GM12873 (cell line): ENCODE results near the gene SARDH.

Experiments used
- CTCF ChIP-seq: IDR thresholded peaks from 2 replicates; pipeline ENCODE4 v1.5.1; 2012; ENCODE audit warnings: low read depth, mild to moderate bottlenecking, moderate library complexity, low read length, control low read depth; ENCODE audit not compliant: insufficient read depth; ENCODE audit errors: missing control alignments

The SARDH gene

GRCh38 chr9:133654736-133655657, 83.2 kb downstream of the SARDH start:
- TF ChIP-seq CTCF = no peak

DNA sequence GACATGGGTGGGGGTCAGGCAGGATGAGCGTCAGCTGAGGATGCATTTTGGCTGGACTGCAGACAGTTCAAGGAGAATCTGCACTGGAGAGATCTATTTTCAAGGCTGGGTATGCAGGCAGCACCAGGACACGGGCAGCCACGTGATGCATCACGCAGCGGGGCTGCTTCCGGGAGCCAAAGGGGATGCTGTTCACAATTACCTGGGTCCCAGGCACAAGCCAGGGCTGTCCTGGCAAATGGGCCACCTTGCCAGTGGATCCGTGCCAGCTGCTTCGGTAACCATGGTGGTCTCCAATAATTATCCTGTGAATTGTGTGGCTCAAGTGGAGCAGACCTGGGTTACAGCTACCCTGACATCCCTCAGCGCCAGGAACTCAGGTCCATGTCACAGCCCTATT, 84.5 kb downstream of the SARDH start:
- no peak for TF ChIP-seq CTCF

DNA sequence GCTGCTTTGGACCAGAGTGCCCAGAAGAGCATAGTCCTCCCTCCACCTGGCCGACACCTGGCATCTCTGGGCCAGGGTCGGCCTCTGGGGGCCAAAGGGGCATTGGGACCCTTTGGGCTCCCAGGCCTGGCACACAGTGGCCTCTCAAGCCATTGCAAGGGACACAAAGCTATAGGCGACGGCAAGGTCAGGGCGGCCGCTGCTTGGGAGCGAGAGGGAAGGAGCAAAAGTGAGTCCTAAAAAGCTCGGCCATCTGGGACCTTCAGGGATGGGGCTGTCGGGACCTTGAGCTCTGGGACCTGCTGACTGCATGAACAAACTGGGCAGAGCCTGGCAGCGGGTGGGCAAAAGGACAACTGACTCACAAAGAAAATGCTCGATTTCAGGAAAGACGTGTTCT, 88.1 kb downstream of the SARDH start:
- TF ChIP-seq CTCF = no peak

DNA sequence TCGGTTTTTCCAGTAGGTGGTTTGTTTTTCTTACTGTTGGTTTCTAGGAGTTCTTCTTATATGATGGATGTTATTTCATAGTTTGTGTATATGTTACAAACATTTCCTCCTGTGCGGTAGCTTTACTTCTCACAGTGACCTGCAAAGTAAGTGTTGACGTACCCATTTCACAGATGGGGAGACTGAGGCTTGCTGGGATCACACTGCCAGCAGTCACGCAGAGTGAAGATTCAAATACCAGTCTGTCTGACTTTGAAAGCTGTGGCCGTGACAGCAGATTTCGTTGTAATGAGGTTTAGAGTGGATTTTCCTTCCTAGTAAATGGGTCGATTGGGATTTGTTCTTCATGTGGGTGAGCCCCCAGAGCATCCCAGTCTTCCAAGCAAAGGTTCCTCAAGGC, 89.0 kb downstream of the SARDH start:
- no peak for TF ChIP-seq CTCF

DNA sequence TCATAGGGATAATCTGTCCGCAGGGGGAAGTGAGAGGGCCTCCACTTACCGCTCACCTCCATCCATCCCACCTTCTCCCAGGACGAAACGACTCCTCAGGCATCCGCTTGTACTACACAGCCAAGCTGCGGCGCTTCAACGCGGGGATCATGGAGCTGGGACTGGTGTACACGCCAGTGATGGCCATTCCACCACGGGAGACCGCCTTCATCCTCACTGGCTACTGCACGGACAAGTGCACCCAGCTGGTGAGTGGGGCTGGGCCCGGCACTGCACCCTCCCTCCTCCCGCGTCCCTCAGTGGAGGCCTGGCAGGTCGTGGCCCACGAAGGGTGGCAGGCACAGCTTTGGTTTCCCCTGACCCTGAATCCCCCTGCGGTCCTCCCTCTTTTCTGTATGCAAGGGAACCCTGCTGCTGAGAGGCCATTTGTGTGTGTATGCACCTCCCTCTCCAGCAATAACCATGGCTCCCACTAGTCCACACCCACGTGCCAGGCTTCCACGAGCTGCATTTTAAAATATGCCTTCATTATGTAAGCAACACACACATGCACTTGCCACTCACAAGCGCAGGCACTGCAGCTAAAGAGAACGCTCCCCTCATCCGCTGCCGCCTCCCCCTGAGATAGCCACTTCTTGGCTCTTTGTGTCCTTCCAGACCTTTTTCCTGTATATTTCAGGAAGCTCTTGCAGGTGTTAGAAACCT, 90.2 kb downstream of the SARDH start:
- no peak for TF ChIP-seq CTCF

GRCh38 chr9:133647148-133647547, 91.0 kb downstream of the SARDH start:
- no peak for TF ChIP-seq CTCF

DNA sequence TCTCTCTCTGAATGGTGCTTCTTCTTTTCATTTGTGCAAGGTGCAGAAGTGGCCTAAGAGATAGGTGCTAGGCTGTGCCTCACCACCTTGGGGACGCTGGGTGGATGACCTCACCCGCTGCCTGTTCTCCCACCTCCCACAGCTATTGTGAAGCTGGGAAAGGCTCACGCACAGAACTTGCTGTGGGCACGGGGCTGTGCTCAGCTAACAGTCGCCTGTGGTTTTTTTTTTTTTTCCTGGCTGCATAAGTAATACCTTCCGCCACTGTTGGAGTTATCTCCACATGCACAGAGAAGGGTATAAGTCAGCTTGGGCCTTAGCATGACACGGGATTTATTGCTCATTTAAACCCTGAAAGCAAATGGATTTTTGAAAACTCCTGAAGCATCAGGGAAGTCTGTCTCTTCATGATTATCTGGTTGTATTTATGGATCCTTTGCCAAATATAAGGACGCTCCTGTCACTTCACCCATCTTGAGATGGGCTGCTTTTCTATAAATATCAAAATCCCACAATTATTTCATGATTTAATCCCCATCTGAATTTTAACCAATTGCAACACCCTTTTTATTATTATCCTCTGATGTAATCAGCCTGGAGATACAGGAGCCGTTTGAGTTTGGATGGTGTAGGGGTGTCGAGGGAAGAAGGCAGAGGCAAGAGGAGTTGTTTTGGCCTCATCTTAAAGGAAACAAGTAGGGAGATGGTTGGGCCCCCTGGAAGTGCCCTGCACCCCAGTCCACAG, 93.0 kb downstream of the SARDH start:
- TF ChIP-seq CTCF = no peak
